Endothelial cell (in vitro differentiated cells): ENCODE data around the gene GALK1. TPM values are rescaled to one million over a fixed set of nuclear protein-coding genes. Genes with fewer than 3 reads are reported as not detected.
A peak's percentile ranks its signal among the peaks of the same experiment; 100 is the strongest.

Experiments
- DNase-seq: peaks from one replicate; pipeline ENCODE4 v3.0.0; 2021; ENCODE audit warnings: low spot score
- H3K27ac Mint-ChIP-seq: one replicate; pipeline ENCODE4 v1.8.0; 2021; ENCODE audit warnings: mixed read lengths, inconsistent platforms; ENCODE audit not compliant: unreplicated experiment
- H3K27me3 Mint-ChIP-seq: one replicate; pipeline ENCODE4 v1.8.0; 2021; ENCODE audit warnings: mild to moderate bottlenecking, moderate library complexity, mixed read lengths, inconsistent platforms; ENCODE audit not compliant: unreplicated experiment
- H3K36me3 Mint-ChIP-seq: one replicate; pipeline ENCODE4 v1.8.0; 2021; ENCODE audit warnings: mild to moderate bottlenecking, low read depth, mixed read lengths, inconsistent platforms; ENCODE audit not compliant: unreplicated experiment
- H3K4me1 Mint-ChIP-seq: one replicate; pipeline ENCODE4 v1.8.0; 2021; ENCODE audit warnings: mild to moderate bottlenecking, mixed read lengths, inconsistent platforms; ENCODE audit not compliant: unreplicated experiment
- H3K4me3 Mint-ChIP-seq: one replicate; pipeline ENCODE4 v1.8.0; 2021; ENCODE audit warnings: mild to moderate bottlenecking, mixed read lengths, inconsistent platforms; ENCODE audit not compliant: unreplicated experiment
- H3K9me3 Mint-ChIP-seq: one replicate; pipeline ENCODE4 v1.8.0; 2021; ENCODE audit warnings: mixed read lengths, inconsistent platforms; ENCODE audit not compliant: unreplicated experiment
- total RNA-seq: library from RNA; stranded (reverse); fragmentation: NEBNext Ultra II Directional; extraction: Animal tissue kit (Norgen Biotek cat#: 25700); gene quantifications from one replicate; pipeline ENCODE4 v1.2.1, GENCODE V29; 2021; ENCODE audit not compliant: unreplicated experiment
- TF ChIP-seq, protein P1 (sequence below): fragments of 200-600 bp; sonication (generic); IDR thresholded peaks from one replicate; pipeline ENCODE4 v1.5.0; 2021; ENCODE audit warnings: antibody characterized with exemption; ENCODE audit not compliant: unreplicated experiment

GALK1 gene
- total RNA-seq, 1 donor from 2014 or later: 18.0 TPM

- peaks cover 7% of the 10 kb centered on the region for H3K27me3 Mint-ChIP-seq
- H3K4me3 Mint-ChIP-seq: no peak overlapping the region
- no peak for DNase-seq
- H3K36me3 Mint-ChIP-seq: peaks cover 3% of the 10 kb centered on the region
- TF ChIP-seq, protein P1, sequence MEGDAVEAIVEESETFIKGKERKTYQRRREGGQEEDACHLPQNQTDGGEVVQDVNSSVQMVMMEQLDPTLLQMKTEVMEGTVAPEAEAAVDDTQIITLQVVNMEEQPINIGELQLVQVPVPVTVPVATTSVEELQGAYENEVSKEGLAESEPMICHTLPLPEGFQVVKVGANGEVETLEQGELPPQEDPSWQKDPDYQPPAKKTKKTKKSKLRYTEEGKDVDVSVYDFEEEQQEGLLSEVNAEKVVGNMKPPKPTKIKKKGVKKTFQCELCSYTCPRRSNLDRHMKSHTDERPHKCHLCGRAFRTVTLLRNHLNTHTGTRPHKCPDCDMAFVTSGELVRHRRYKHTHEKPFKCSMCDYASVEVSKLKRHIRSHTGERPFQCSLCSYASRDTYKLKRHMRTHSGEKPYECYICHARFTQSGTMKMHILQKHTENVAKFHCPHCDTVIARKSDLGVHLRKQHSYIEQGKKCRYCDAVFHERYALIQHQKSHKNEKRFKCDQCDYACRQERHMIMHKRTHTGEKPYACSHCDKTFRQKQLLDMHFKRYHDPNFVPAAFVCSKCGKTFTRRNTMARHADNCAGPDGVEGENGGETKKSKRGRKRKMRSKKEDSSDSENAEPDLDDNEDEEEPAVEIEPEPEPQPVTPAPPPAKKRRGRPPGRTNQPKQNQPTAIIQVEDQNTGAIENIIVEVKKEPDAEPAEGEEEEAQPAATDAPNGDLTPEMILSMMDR: no peak
- peaks cover 9% of the 10 kb centered on the region for H3K4me1 Mint-ChIP-seq
- no peaks in the 10 kb centered on the region for H3K9me3 Mint-ChIP-seq
- H3K27ac Mint-ChIP-seq: no peak overlapping the region
These were observed 9.6 kb downstream of the GALK1 start for GRCh38 chr17:75755205-75755901.

- DNase-seq: no peak
- TF ChIP-seq, protein P1: no peak
- Mint-ChIP-seq H3K9me3 (no peaks in the 10 kb centered on the region), H3K4me1 (peaks cover 9% of the 10 kb centered on the region), H3K4me3 (peak overlapping the region; percentile 39), H3K36me3 (peaks cover 3% of the 10 kb centered on the region), H3K27me3 (peaks cover 7% of the 10 kb centered on the region), H3K27ac (no peak overlapping the region)
These were observed 10.4 kb downstream of the GALK1 start for GRCh38 chr17:75754378-75755204.

DNA sequence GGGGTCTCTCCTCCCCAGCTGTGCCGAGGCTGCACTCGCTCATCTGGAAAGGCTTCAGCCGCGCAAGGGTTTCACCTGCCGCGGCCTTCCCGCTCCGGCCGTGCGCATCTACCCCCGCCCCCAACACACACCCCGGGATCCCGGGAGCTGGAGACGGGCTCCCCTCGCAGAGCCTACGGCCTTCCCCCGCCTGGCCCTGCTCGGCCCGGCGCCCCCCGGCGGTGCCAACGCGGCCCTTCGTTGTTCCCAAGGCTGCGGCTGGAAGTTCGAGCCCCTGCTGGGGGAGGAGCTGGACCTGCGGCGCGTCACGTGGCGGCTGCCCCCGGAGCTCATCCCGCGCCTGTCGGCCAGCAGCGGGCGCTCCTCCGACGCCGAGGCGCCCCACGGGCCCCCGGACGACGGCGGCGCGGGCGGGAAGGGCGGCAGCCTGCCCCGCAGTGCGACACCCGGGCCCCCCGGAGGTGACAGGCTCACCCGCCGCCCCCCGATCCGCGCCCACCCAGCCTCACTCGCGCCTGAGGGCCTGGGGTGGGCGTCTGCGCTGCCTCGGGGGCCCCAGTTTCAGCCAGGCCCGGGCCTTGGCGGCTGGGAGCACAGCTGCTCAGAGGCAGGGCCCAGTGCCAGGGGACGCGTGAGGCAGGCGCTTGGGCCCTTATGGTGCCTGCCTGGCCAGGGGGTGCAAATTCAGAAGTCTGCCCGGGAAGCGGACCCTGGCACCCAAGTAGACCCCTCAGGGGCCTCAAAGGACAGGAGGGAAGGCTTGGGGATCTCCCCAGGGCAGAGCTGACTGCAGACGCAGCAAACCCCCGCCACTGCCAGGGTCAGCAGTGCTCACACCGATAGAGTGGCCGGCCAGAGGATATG lies 11.2 kb downstream of the GALK1 start:
- H3K4me3 Mint-ChIP-seq: no peak overlapping the region
- peak; percentile 73 for DNase-seq
- H3K27ac Mint-ChIP-seq: no peak overlapping the region
- peaks cover 3% of the 10 kb centered on the region for H3K36me3 Mint-ChIP-seq
- H3K27me3 Mint-ChIP-seq: peaks cover 5% of the 10 kb centered on the region
- peaks cover 9% of the 10 kb centered on the region for H3K4me1 Mint-ChIP-seq
- TF ChIP-seq, protein P1: peak; percentile 61
- H3K9me3 Mint-ChIP-seq: no peaks in the 10 kb centered on the region

DNA sequence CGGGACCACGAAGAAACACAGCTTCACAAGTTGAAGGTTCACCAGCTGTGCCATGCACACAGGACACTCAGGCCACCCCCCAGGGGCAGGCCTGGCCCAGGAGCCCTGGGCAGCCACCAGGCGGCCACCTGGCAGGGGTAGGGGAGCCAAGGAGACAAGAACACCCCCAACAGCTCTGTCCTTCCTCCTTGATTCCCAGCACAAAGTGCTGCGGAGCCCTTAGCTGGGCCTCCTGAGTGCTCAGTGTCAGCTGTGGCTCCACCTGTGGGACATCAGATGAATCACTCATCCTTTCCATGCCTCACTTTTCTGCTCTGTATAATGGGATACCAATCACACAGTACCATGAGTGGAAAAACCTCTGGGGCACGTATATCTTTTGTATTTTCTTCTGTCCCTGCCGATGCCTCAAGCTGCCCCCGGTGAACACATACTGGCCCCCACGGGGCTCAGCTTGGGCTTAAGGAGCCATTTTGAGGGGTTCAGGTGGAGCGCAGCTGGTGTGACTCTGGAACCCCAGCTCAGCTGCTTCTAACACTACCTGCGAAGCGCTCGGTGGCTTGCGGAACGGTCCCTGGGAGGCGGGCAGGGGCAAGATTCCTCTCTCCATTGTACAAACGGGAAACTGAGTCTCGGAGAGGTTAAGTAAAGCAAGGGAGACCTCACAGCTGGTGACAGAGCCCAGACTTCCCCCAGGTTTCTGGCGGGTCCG lies 12.0 kb downstream of the GALK1 start:
- Mint-ChIP-seq H3K9me3 (no peaks in the 10 kb centered on the region), H3K36me3 (peaks cover 3% of the 10 kb centered on the region), H3K4me1 (peaks cover 9% of the 10 kb centered on the region), H3K4me3 (no peak overlapping the region), H3K27me3 (peaks cover 4% of the 10 kb centered on the region), H3K27ac (no peak overlapping the region)
- DNase-seq: no peak
- TF ChIP-seq, protein P1: no peak
